Measurements from ENCODE around the gene IL4R. TPM values are rescaled to one million over a fixed set of nuclear protein-coding genes. Genes with fewer than 3 reads are reported as not detected.

The IL4R gene
- total and polyA plus RNA-seq, 2 donors (not counting 1 experiment from before 2014, with no cell fraction given) = 17.1 to 23.6 TPM

DNA sequence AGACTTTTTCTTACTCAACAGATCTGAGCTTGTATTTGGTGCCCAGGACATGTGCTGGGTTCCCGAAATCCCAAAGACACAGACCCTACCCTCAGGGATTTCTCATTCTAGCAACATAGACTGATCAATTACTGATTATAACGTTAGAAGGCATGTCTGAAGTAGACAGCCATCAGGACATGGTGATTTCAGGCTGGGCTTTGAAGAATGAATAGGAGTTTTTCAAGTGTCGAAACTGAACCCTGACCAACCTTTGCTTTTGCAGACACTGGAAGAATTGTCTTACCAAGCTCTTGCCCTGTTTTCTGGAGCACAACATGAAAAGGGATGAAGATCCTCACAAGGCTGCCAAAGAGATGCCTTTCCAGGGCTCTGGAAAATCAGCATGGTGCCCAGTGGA is 48.2 kb downstream of the IL4R start:
- Histone ChIP-seq H3K4me1 (ENCODE audit: control insufficient read depth, extremely low read depth, insufficient read depth, low read length) (no peaks in the 10 kb centered on the region), H3K4me2 (ENCODE audit: extremely low read depth, insufficient read depth, low read length) (no peak overlapping the region), H3K9ac (ENCODE audit: insufficient read depth, low read length) (no peak overlapping the region), H3K9me3 (ENCODE audit: control insufficient read depth, insufficient read depth, low read depth, low read length) (no peaks in the 10 kb centered on the region), H4K20me1 (ENCODE audit: control insufficient read depth, extremely low read depth, insufficient read depth, low read length) (no peaks in the 10 kb centered on the region), H3K4me3 (replicated peaks in 1 of 4; ENCODE audit: control extremely low read depth in 1 of 4, insufficient read depth in 1 of 4, low read depth in 3 of 4, low read length in 4 of 4) (no peak overlapping the region), H3K36me3 (ENCODE audit: control insufficient read depth, insufficient read depth, low read length) (peaks cover 16% of the 10 kb centered on the region), H3K27ac (ENCODE audit: insufficient read depth, low read length) (no peak overlapping the region), H3K79me2 (ENCODE audit: control insufficient read depth, insufficient read depth, low read length) (no peaks in the 10 kb centered on the region), H3K27me3 (ENCODE audit: control insufficient read depth, insufficient read depth, low read length) (no peaks in the 10 kb centered on the region), H2AFZ (ENCODE audit: low read length) (no peak overlapping the region)
- DNase-seq (ENCODE audit: low read depth in 2 of 2) = no peak
- TF ChIP-seq, protein P1, sequence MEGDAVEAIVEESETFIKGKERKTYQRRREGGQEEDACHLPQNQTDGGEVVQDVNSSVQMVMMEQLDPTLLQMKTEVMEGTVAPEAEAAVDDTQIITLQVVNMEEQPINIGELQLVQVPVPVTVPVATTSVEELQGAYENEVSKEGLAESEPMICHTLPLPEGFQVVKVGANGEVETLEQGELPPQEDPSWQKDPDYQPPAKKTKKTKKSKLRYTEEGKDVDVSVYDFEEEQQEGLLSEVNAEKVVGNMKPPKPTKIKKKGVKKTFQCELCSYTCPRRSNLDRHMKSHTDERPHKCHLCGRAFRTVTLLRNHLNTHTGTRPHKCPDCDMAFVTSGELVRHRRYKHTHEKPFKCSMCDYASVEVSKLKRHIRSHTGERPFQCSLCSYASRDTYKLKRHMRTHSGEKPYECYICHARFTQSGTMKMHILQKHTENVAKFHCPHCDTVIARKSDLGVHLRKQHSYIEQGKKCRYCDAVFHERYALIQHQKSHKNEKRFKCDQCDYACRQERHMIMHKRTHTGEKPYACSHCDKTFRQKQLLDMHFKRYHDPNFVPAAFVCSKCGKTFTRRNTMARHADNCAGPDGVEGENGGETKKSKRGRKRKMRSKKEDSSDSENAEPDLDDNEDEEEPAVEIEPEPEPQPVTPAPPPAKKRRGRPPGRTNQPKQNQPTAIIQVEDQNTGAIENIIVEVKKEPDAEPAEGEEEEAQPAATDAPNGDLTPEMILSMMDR (conservative IDR thresholded peaks at IDR 0.05 in 1 of 2, IDR thresholded peaks at IDR 0.05 in 1 of 2; ENCODE audit: low read depth in 1 of 2, low read length in 2 of 2) = no peak
- TF ChIP-seq EZH2 (IDR thresholded peaks at IDR 0.05; ENCODE audit: low read length, missing control alignments) = no peak

DNA sequence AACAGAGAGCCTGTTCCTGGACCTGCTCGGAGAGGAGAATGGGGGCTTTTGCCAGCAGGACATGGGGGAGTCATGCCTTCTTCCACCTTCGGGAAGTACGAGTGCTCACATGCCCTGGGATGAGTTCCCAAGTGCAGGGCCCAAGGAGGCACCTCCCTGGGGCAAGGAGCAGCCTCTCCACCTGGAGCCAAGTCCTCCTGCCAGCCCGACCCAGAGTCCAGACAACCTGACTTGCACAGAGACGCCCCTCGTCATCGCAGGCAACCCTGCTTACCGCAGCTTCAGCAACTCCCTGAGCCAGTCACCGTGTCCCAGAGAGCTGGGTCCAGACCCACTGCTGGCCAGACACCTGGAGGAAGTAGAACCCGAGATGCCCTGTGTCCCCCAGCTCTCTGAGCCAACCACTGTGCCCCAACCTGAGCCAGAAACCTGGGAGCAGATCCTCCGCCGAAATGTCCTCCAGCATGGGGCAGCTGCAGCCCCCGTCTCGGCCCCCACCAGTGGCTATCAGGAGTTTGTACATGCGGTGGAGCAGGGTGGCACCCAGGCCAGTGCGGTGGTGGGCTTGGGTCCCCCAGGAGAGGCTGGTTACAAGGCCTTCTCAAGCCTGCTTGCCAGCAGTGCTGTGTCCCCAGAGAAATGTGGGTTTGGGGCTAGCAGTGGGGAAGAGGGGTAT is 48.9 kb downstream of the IL4R start:
- peaks cover 16% of the 10 kb centered on the region for H3K36me3 ChIP-seq (ENCODE audit: control insufficient read depth, insufficient read depth, low read length)
- H3K4me1 ChIP-seq (ENCODE audit: control insufficient read depth, extremely low read depth, insufficient read depth, low read length) = peaks cover 2% of the 10 kb centered on the region
- H3K27ac ChIP-seq (ENCODE audit: insufficient read depth, low read length) = no peak overlapping the region
- H3K9ac ChIP-seq (ENCODE audit: insufficient read depth, low read length) = no peak overlapping the region
- no peaks in the 10 kb centered on the region for H3K79me2 ChIP-seq (ENCODE audit: control insufficient read depth, insufficient read depth, low read length)
- TF ChIP-seq, protein P1 (conservative IDR thresholded peaks at IDR 0.05 in 1 of 2, IDR thresholded peaks at IDR 0.05 in 1 of 2; ENCODE audit: low read depth in 1 of 2, low read length in 2 of 2) = no peak
- no peak for TF ChIP-seq EZH2 (IDR thresholded peaks at IDR 0.05; ENCODE audit: low read length, missing control alignments)
- no peaks in the 10 kb centered on the region for H3K27me3 ChIP-seq (ENCODE audit: control insufficient read depth, insufficient read depth, low read length)
- H3K9me3 ChIP-seq (ENCODE audit: control insufficient read depth, insufficient read depth, low read depth, low read length) = no peaks in the 10 kb centered on the region
- H3K4me2 ChIP-seq (ENCODE audit: extremely low read depth, insufficient read depth, low read length) = no peak overlapping the region
- H4K20me1 ChIP-seq (ENCODE audit: control insufficient read depth, extremely low read depth, insufficient read depth, low read length) = no peaks in the 10 kb centered on the region
- no peak overlapping the region for H2AFZ ChIP-seq (ENCODE audit: low read length)
- H3K4me3 ChIP-seq (replicated peaks in 1 of 4; ENCODE audit: control extremely low read depth in 1 of 4, insufficient read depth in 1 of 4, low read depth in 3 of 4, low read length in 4 of 4) = no peak overlapping the region
- DNase-seq (ENCODE audit: low read depth in 2 of 2) = no peak

DNA sequence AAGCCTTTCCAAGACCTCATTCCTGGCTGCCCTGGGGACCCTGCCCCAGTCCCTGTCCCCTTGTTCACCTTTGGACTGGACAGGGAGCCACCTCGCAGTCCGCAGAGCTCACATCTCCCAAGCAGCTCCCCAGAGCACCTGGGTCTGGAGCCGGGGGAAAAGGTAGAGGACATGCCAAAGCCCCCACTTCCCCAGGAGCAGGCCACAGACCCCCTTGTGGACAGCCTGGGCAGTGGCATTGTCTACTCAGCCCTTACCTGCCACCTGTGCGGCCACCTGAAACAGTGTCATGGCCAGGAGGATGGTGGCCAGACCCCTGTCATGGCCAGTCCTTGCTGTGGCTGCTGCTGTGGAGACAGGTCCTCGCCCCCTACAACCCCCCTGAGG is 49.5 kb downstream of the IL4R start:
- H3K36me3 ChIP-seq (ENCODE audit: control insufficient read depth, insufficient read depth, low read length) = peaks cover 16% of the 10 kb centered on the region
- H3K27ac ChIP-seq (ENCODE audit: insufficient read depth, low read length) = no peak overlapping the region
- H2AFZ ChIP-seq (ENCODE audit: low read length) = no peak overlapping the region
- no peaks in the 10 kb centered on the region for H3K9me3 ChIP-seq (ENCODE audit: control insufficient read depth, insufficient read depth, low read depth, low read length)
- TF ChIP-seq, protein P1 (conservative IDR thresholded peaks at IDR 0.05 in 1 of 2, IDR thresholded peaks at IDR 0.05 in 1 of 2; ENCODE audit: low read depth in 1 of 2, low read length in 2 of 2) = no peak
- TF ChIP-seq EZH2 (IDR thresholded peaks at IDR 0.05; ENCODE audit: low read length, missing control alignments) = no peak
- H3K4me3 ChIP-seq (replicated peaks in 1 of 4; ENCODE audit: control extremely low read depth in 1 of 4, insufficient read depth in 1 of 4, low read depth in 3 of 4, low read length in 4 of 4) = no peak overlapping the region
- H3K27me3 ChIP-seq (ENCODE audit: control insufficient read depth, insufficient read depth, low read length) = no peaks in the 10 kb centered on the region
- H4K20me1 ChIP-seq (ENCODE audit: control insufficient read depth, extremely low read depth, insufficient read depth, low read length) = no peaks in the 10 kb centered on the region
- H3K9ac ChIP-seq (ENCODE audit: insufficient read depth, low read length) = no peak overlapping the region
- no peak overlapping the region for H3K4me2 ChIP-seq (ENCODE audit: extremely low read depth, insufficient read depth, low read length)
- H3K79me2 ChIP-seq (ENCODE audit: control insufficient read depth, insufficient read depth, low read length) = no peaks in the 10 kb centered on the region
- H3K4me1 ChIP-seq (ENCODE audit: control insufficient read depth, extremely low read depth, insufficient read depth, low read length) = peaks cover 4% of the 10 kb centered on the region
- DNase-seq (ENCODE audit: low read depth in 2 of 2) = no peak

Data from fibroblast of lung (primary cell).